ENCODE results near the gene OPCML. TPM values are rescaled to one million over a fixed set of nuclear protein-coding genes. Genes with fewer than 3 reads are reported as not detected.

Gene OPCML
- total RNA-seq, 4 donors from 2014 or later, result not detected

- Histone ChIP-seq H3K27ac (no peak overlapping the region), H3K4me3 (no peak overlapping the region), H3K27me3 (no peaks in the 10 kb centered on the region), H3K36me3 (no peaks in the 10 kb centered on the region), H3K9me3 (no peaks in the 10 kb centered on the region), H3K4me1 (no peaks in the 10 kb centered on the region)
- no peak for TF ChIP-seq CTCF (IDR thresholded peaks at IDR 0.05)
- no peak for TF ChIP-seq POLR2AphosphoS5 (IDR thresholded peaks at IDR 0.05)
- TF ChIP-seq EP300 (IDR thresholded peaks at IDR 0.05; ENCODE audit: low read depth), result no peak
- TF ChIP-seq POLR2A (IDR thresholded peaks at IDR 0.05), result no peak
- DNase-seq, result no peak
- intact Hi-C loops (cut with DNase I; ENCODE audit: low total_unique reads), result no loop called here
- 60 to 81% methylated on average over 1 to 7 of the region's 7 CpGs for WGBS, 2 donors (ENCODE audit: low coverage in 1 of 2)
- in situ Hi-C loops (cut with MboI; ENCODE audit: low pct_ligation_motif_present in 1 of 4, low pct_unique_long_range_greater_than_20kb in 1 of 4, low sequenced_read_pairs in 3 of 4), result loop anchor here in 1 of 4 donors (25.0 kb wide), 1 partner anchor 665 kb away; no protein-coding TSS in a partner anchor
These were observed 385.5 kb downstream of the OPCML start for GRCh38 chr11:133146697-133147306.

DNA sequence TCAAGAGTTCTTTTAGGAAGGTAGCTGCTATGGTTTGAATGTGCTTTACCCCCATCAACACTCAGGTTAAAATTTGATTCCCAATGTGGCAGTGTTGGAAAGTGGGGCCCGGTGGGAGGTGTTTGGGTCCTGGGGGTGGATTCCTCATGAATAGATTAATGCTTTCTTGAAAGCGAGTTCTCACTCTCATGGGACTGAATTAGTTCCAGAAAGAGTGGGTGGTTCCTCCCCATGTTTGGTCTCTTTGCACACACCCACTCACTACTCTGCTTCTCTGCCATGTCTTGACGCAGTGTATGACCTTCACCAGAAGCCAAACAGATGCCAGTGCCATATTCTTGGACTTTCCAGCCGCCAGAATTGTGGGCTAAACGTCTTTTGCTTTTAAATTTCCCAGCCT is 394.4 kb downstream of the OPCML start:
- H3K27ac ChIP-seq, result no peak overlapping the region
- no peaks in the 10 kb centered on the region for H3K9me3 ChIP-seq
- H3K36me3 ChIP-seq, result no peaks in the 10 kb centered on the region
- TF ChIP-seq POLR2A (IDR thresholded peaks at IDR 0.05) (no peak), POLR2AphosphoS5 (IDR thresholded peaks at IDR 0.05) (no peak), EP300 (IDR thresholded peaks at IDR 0.05; ENCODE audit: low read depth) (no peak), CTCF (IDR thresholded peaks at IDR 0.05) (no peak)
- intact Hi-C loops (cut with DNase I; ENCODE audit: low total_unique reads) (no loop called here), in situ Hi-C loops (cut with MboI; ENCODE audit: low pct_ligation_motif_present in 1 of 4, low pct_unique_long_range_greater_than_20kb in 1 of 4, low sequenced_read_pairs in 3 of 4) (loop anchor here (10.0 to 25.0 kb wide), 3 partner anchors 674 to 697 kb away; no protein-coding TSS in a partner anchor)
- WGBS, 2 donors (ENCODE audit: low coverage in 1 of 2), result 59 to 70% methylated on average over 3 to 5 of the region's 5 CpGs
- DNase-seq, result no peak
- peaks cover 6% of the 10 kb centered on the region for H3K27me3 ChIP-seq
- no peaks in the 10 kb centered on the region for H3K4me1 ChIP-seq
- no peak overlapping the region for H3K4me3 ChIP-seq

DNA sequence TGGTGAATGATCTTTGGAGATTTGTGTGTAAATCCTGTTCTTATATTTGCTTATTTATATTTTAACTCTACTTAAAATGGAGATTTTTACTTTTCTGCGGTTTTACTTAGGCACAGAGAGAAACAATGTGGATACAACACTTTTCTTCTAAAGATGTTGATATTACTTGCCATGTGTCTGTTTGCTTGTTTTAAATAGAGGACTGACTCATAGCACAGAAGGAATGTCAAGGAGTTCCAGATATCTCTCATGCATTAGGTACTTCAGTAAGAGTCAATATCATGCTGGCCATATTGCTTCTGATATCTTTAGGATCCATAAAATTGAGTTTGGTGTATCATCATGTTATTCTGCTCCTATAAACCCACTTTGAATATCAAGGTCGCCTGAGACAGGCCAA is 395.0 kb downstream of the OPCML start:
- Histone ChIP-seq H3K4me3 (no peak overlapping the region), H3K9me3 (no peaks in the 10 kb centered on the region), H3K27me3 (peaks cover 6% of the 10 kb centered on the region), H3K4me1 (no peaks in the 10 kb centered on the region), H3K27ac (no peak overlapping the region), H3K36me3 (no peaks in the 10 kb centered on the region)
- intact Hi-C loops (cut with DNase I; ENCODE audit: low total_unique reads), result no loop called here
- DNase-seq, result no peak
- no peak for TF ChIP-seq POLR2AphosphoS5 (IDR thresholded peaks at IDR 0.05)
- no peak for TF ChIP-seq CTCF (IDR thresholded peaks at IDR 0.05)
- TF ChIP-seq POLR2A (IDR thresholded peaks at IDR 0.05), result no peak
- no peak for TF ChIP-seq EP300 (IDR thresholded peaks at IDR 0.05; ENCODE audit: low read depth)
- in situ Hi-C loops (cut with MboI; ENCODE audit: low pct_ligation_motif_present in 1 of 4, low pct_unique_long_range_greater_than_20kb in 1 of 4, low sequenced_read_pairs in 3 of 4), result loop anchor here (10.0 to 25.0 kb wide), 3 partner anchors 675 to 698 kb away; no protein-coding TSS in a partner anchor
- WGBS, 2 donors (ENCODE audit: low coverage in 1 of 2), result 63 to 69% methylated on average over 2 of the region's 2 CpGs

DNA sequence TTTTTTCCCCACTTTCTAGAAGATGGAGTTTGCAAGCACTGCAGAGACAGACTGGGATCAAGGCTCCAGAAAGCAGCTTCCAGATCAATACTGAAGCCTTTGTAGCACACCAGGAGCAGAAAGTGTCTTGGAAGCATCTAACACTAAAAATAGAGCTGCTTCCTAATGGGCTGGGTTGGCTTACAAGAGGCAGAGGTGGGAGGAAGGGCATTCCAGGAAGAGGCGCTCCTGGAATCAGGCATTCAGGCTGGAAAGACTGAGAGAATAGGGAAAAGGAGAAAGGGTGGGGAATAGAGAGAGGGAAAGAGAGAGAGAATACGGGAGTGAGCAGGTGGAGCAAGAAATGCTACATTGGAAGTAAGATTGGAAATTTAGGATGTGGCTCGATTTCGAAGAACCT is 395.9 kb downstream of the OPCML start:
- Histone ChIP-seq H3K36me3 (no peaks in the 10 kb centered on the region), H3K27ac (no peak overlapping the region), H3K4me3 (no peak overlapping the region), H3K4me1 (no peaks in the 10 kb centered on the region), H3K9me3 (no peaks in the 10 kb centered on the region), H3K27me3 (peaks cover 6% of the 10 kb centered on the region)
- intact Hi-C loops (cut with DNase I; ENCODE audit: low total_unique reads) (no loop called here), in situ Hi-C loops (cut with MboI; ENCODE audit: low pct_ligation_motif_present in 1 of 4, low pct_unique_long_range_greater_than_20kb in 1 of 4, low sequenced_read_pairs in 3 of 4) (loop anchor here (10.0 to 25.0 kb wide), 3 partner anchors 676 to 698 kb away; no protein-coding TSS in a partner anchor)
- no peak for DNase-seq
- TF ChIP-seq POLR2AphosphoS5 (IDR thresholded peaks at IDR 0.05), result no peak
- TF ChIP-seq POLR2A (IDR thresholded peaks at IDR 0.05), result no peak
- no peak for TF ChIP-seq EP300 (IDR thresholded peaks at IDR 0.05; ENCODE audit: low read depth)
- no peak for TF ChIP-seq CTCF (IDR thresholded peaks at IDR 0.05)
- 68 to 72% methylated on average over 4 of the region's 4 CpGs for WGBS, 2 donors (ENCODE audit: low coverage in 1 of 2)

Data from transverse colon (tissue), 4 donors.